HepG2 (cell line): Measurements from ENCODE around the gene UNC5CL. TPM values are rescaled to one million over a fixed set of nuclear protein-coding genes. Genes with fewer than 3 reads are reported as not detected.

Source experiments
- ETV6 ChIP-seq: sonication (generic); formaldehyde crosslinking; conservative IDR thresholded peaks from 2 replicates; pipeline ENCODE4 v1.4.0; 2020; ENCODE audit warnings: missing genetic modification reagents
- PAXIP1 ChIP-seq: sonication (generic); formaldehyde crosslinking; conservative IDR thresholded peaks from 2 replicates; pipeline ENCODE4 v1.4.0; 2020; ENCODE audit warnings: mild to moderate bottlenecking, missing genetic modification reagents, moderate library complexity
- POLR2AphosphoS2 ChIP-seq: IDR thresholded peaks from 2 replicates; pipeline ENCODE4 v1.6.1; 2011; ENCODE audit warnings: low read depth, low read length, improper control_type of control experiment
- RFXAP ChIP-seq: sonication (generic); formaldehyde crosslinking; IDR thresholded peaks from 2 replicates; pipeline ENCODE4 v1.4.0; 2020; ENCODE audit warnings: missing genetic modification reagents, borderline replicate concordance
- SAP130 ChIP-seq: IDR thresholded peaks from 2 replicates; pipeline ENCODE4 v1.6.1; 2016; ENCODE audit warnings: low read depth
- SIN3B ChIP-seq: fragments of 150-350 bp; IDR thresholded peaks from 2 replicates; pipeline ENCODE4 v1.6.1; 2014; ENCODE audit warnings: low read length
- TCF7L2 ChIP-seq: IDR thresholded peaks from 2 replicates; pipeline ENCODE4 v1.6.1; 2011; ENCODE audit warnings: mild to moderate bottlenecking, low read depth, low read length, moderate library complexity
- TEAD2 ChIP-seq: sonication (generic); formaldehyde crosslinking; IDR thresholded peaks from 2 replicates; pipeline ENCODE4 v1.9.0; 2021; ENCODE audit warnings: missing genetic modification reagents
- ZNF513 ChIP-seq: sonication (generic); formaldehyde crosslinking; conservative IDR thresholded peaks from 2 replicates; pipeline ENCODE4 v1.5.0; 2020; ENCODE audit warnings: missing genetic modification reagents
- ZNF644 ChIP-seq: IDR thresholded peaks from 2 replicates; pipeline ENCODE4 v1.6.1; 2016; ENCODE audit warnings: low read depth
- polyA plus RNA-seq, 8 experiments: library from polyadenylated mRNA; depleted of rRNA in 3 of 8; stranded (reverse) in 7 of 8; unstranded in 1 of 8; fragments of >200 nt; fragmentation: Illumina TruSeq in 4 of 8; extraction: Trizol in 4 of 8; gene quantifications; 2 replicates each; pipeline versions ENCODE4 v1.2.1 to v1.2.3, GENCODE V29; 2011 to 2016; ENCODE audit warnings: low read depth in 4 of 8, missing spikeins in 1 of 8, mixed read lengths in 1 of 8; ENCODE audit not compliant: insufficient read depth in 1 of 8
- total RNA-seq, 5 experiments: library from RNA; depleted of rRNA; stranded (reverse); fragments of >200 nt; fragmentation: Illumina TruSeq; extraction: Trizol; gene quantifications; 2 replicates each; pipeline ENCODE4 v1.2.3, GENCODE V29; 2016; ENCODE audit warnings: low read depth in 1 of 5
- TF ChIP-seq, protein P1 (sequence below): sonication (generic); formaldehyde crosslinking; IDR thresholded peaks from 2 replicates; pipeline ENCODE4 v1.8.0; 2022; ENCODE audit warnings: mild to moderate bottlenecking, missing genetic modification reagents
- TF ChIP-seq, protein P2 (sequence below): sonication (generic); formaldehyde crosslinking; IDR thresholded peaks from 2 replicates; pipeline ENCODE4 v1.4.0; 2020; ENCODE audit warnings: missing genetic modification reagents

The UNC5CL gene
- total and polyA plus RNA-seq, 2 of the 13 experiments (the other 11 are each of a cell fraction or from before 2014, with no cell fraction given) = 2.4 to 2.5 TPM

DNA sequence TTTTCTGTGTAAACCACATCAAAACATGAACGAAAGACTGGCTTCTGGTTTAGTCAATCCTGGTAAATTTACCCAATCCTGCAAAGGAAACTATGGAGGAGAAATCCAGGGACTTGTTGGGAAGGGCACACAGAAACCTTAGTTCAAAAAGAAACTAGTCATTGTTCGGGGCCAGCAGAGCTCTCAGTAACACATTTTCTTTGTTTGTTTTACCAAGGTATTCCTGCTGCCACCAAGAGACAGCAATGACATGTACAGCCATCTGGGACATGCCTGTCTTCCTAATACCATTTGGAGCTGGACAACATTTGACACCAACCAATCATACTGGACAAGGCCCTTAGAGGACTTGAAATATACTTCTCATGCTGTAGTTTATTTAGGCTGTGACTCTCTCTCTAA, 24.9 kb upstream of the UNC5CL start (continued):
- TF ChIP-seq, protein P1, sequence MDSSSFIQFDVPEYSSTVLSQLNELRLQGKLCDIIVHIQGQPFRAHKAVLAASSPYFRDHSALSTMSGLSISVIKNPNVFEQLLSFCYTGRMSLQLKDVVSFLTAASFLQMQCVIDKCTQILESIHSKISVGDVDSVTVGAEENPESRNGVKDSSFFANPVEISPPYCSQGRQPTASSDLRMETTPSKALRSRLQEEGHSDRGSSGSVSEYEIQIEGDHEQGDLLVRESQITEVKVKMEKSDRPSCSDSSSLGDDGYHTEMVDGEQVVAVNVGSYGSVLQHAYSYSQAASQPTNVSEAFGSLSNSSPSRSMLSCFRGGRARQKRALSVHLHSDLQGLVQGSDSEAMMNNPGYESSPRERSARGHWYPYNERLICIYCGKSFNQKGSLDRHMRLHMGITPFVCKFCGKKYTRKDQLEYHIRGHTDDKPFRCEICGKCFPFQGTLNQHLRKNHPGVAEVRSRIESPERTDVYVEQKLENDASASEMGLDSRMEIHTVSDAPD (CRISPR knock-in tag) = no peak; the same call in 1 of the 2 replicates
- no peak for TF ChIP-seq ZNF513 (CRISPR knock-in tag)
- TF ChIP-seq ZNF644 = peak; percentile 91; the same call in 1 of the 2 replicates
- TF ChIP-seq RFXAP (CRISPR knock-in tag) = no peak
- TF ChIP-seq SIN3B = no peak
- TF ChIP-seq TCF7L2 = no peak; the same call in 1 of the 2 replicates
- no peak for TF ChIP-seq POLR2AphosphoS2
- TF ChIP-seq PAXIP1 (CRISPR knock-in tag) = peak; percentile 56
- TF ChIP-seq SAP130 (CRISPR knock-in tag) = peak; percentile 82
- TF ChIP-seq ETV6 = no peak
- no peak for TF ChIP-seq TEAD2 (CRISPR knock-in tag)
- TF ChIP-seq, protein P2, sequence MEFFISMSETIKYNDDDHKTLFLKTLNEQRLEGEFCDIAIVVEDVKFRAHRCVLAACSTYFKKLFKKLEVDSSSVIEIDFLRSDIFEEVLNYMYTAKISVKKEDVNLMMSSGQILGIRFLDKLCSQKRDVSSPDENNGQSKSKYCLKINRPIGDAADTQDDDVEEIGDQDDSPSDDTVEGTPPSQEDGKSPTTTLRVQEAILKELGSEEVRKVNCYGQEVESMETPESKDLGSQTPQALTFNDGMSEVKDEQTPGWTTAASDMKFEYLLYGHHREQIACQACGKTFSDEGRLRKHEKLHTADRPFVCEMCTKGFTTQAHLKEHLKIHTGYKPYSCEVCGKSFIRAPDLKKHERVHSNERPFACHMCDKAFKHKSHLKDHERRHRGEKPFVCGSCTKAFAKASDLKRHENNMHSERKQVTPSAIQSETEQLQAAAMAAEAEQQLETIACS (CRISPR knock-in tag) = no peak
